H1 (cell line): ENCODE data around the gene DAPK2. TPM values are rescaled to one million over a fixed set of nuclear protein-coding genes. Genes with fewer than 3 reads are reported as not detected.

Source experiments
- CTCF ChIA-PET: fragments of 300-600 bp; sonication (Branson Sonifier 250); formaldehyde crosslinking; loops from one replicate; lab custom pipeline; 2021; ENCODE audit not compliant: partially characterized antibody; lab: Charles Lee
- POLR2A ChIA-PET: fragments of 300-600 bp; sonication (Branson Sonifier 250); formaldehyde crosslinking; loops from one replicate; lab custom pipeline; 2021; ENCODE audit warnings: inconsistent platforms; ENCODE audit not compliant: partially characterized antibody; lab: Charles Lee
- DNase-seq, 2 experiments: peaks; one replicate each; pipeline versions ENCODE4 v3.0.0 to v3.0.0-alpha.2; 2010 to 2022; ENCODE audit warnings: low spot score in 2 of 2, low read depth in 1 of 2, mixed read lengths in 1 of 2
- FAIRE-seq: peaks from 2 replicates; lab custom pipeline; 2011; peaks lifted over from hg19 to GRCh38; lab: Jason Lieb, UNC
- H2AFZ ChIP-seq: 2 replicates; pipeline ENCODE4 v1.8.1; 2012; ENCODE audit warnings: low read length, inconsistent platforms
- H2AK5ac ChIP-seq: 2 replicates; pipeline ENCODE4 v1.6.1; 2013; ENCODE audit warnings: low read depth, low read length
- H2BK120ac ChIP-seq: replicated peaks from 2 replicates; pipeline ENCODE3; 2013; ENCODE audit warnings: low read depth, low read length, inconsistent platforms
- H2BK12ac ChIP-seq: 2 replicates; pipeline ENCODE4 v1.6.1; 2013; ENCODE audit warnings: low read depth, low read length
- H2BK15ac ChIP-seq: 2 replicates; pipeline ENCODE4 v1.6.1; 2013; ENCODE audit warnings: low read length
- H2BK20ac ChIP-seq: 2 replicates; pipeline ENCODE4 v1.6.1; 2013; ENCODE audit warnings: low read length
- H2BK5ac ChIP-seq: 2 replicates; pipeline ENCODE4 v1.6.1; 2013; ENCODE audit warnings: low read depth, low read length
- H3K14ac ChIP-seq: 2 replicates; pipeline ENCODE4 v1.6.1; 2013; ENCODE audit warnings: inconsistent platforms; ENCODE audit not compliant: insufficient read length
- H3K18ac ChIP-seq: 2 replicates; pipeline ENCODE4 v1.6.1; 2013; ENCODE audit warnings: low read length; ENCODE audit errors: extremely low read depth
- H3K23ac ChIP-seq: 2 replicates; pipeline ENCODE4 v1.6.1; 2013; ENCODE audit warnings: inconsistent platforms; ENCODE audit not compliant: insufficient read length
- H3K23me2 ChIP-seq: 2 replicates; pipeline ENCODE4 v1.6.1; 2013; ENCODE audit warnings: low read depth, low read length
- H3K27ac ChIP-seq: 2 replicates; pipeline ENCODE4 v1.6.1; 2011; ENCODE audit warnings: low read depth, low read length, inconsistent platforms
- H3K27me3 ChIP-seq, 4 experiments: replicated peaks in 1 of 4; 1 replicate in 1 of 4; 2 replicates in 3 of 4; pipeline versions ENCODE4 v1.6.1 to v1.8.1; 2011 to 2013; ENCODE audit warnings: low read length in 3 of 4, mild to moderate bottlenecking in 3 of 4, inconsistent platforms in 2 of 4, mixed read lengths in 2 of 4, moderate library complexity in 1 of 4; ENCODE audit not compliant: control insufficient read depth in 3 of 4, insufficient read depth in 3 of 4; ENCODE audit errors: extremely low read depth in 1 of 4
- H3K36me3 ChIP-seq, 4 experiments: 2 replicates each; pipeline versions ENCODE4 v1.6.1 to v1.8.1; 2011 to 2013; ENCODE audit warnings: mild to moderate bottlenecking in 4 of 4, low read length in 3 of 4, moderate library complexity in 2 of 4, control low read depth in 1 of 4, inconsistent platforms in 1 of 4; ENCODE audit not compliant: insufficient read depth in 4 of 4, control insufficient read depth in 2 of 4
- H3K4ac ChIP-seq: replicated peaks from 2 replicates; pipeline ENCODE3; 2013; ENCODE audit warnings: low read length, low read depth, mixed read lengths, inconsistent platforms; ENCODE audit not compliant: insufficient read length
- H3K4me1 ChIP-seq, 4 experiments: replicated peaks in 1 of 4; 1 replicate in 1 of 4; 2 replicates in 3 of 4; pipeline versions ENCODE4 v1.6.1 to v1.8.1; 2011 to 2013; ENCODE audit warnings: low read length in 3 of 4, inconsistent platforms in 2 of 4, mixed read lengths in 1 of 4; ENCODE audit not compliant: insufficient read depth in 4 of 4, control insufficient read depth in 3 of 4
- H3K4me2 ChIP-seq, 2 experiments: 2 replicates each; pipeline versions ENCODE4 v1.6.1 to v1.8.1; 2011 to 2013; ENCODE audit warnings: low read depth in 2 of 2, low read length in 2 of 2, control low read depth in 1 of 2, inconsistent platforms in 1 of 2, mild to moderate bottlenecking in 1 of 2; ENCODE audit not compliant: insufficient read depth in 1 of 2
- H3K4me3 ChIP-seq, 4 experiments: fragments of 200-600, 300-600 bp in 1 of 4; sonication (generic), shearing (Covaris generic), sonication (Bioruptor Twin) in 1 of 4; 2 replicates each; pipeline versions ENCODE4 v1.5.1 to v1.8.1; 2011 to 2016; ENCODE audit warnings: low read length in 4 of 4, low read depth in 3 of 4, control low read depth in 2 of 4, inconsistent platforms in 2 of 4, mild to moderate bottlenecking in 2 of 4, mixed read lengths in 1 of 4, moderate library complexity in 1 of 4; ENCODE audit not compliant: insufficient read depth in 2 of 4; ENCODE audit errors: extremely low read depth in 1 of 4
- H3K56ac ChIP-seq: replicated peaks from 2 replicates; pipeline ENCODE3; 2013; ENCODE audit warnings: low read depth, mild to moderate bottlenecking, mixed read lengths, low read length, inconsistent platforms; ENCODE audit not compliant: insufficient read length
- H3K79me1 ChIP-seq: 2 replicates; pipeline ENCODE4 v1.6.1; 2013; ENCODE audit warnings: low read depth, low read length, control low read depth
- H3K79me2 ChIP-seq, 2 experiments: 2 replicates each; pipeline versions ENCODE4 v1.6.1 to v1.8.1; 2012 to 2013; ENCODE audit warnings: low read length in 2 of 2, mild to moderate bottlenecking in 2 of 2, inconsistent platforms in 1 of 2; ENCODE audit not compliant: insufficient read depth in 2 of 2, control insufficient read depth in 1 of 2
- H3K9ac ChIP-seq, 4 experiments: replicated peaks in 1 of 4; 1 replicate in 1 of 4; 2 replicates in 3 of 4; pipeline versions ENCODE4 v1.6.1 to v1.8.1; 2011 to 2013; ENCODE audit warnings: low read depth in 3 of 4, low read length in 3 of 4, control low read depth in 2 of 4, mild to moderate bottlenecking in 2 of 4, moderate library complexity in 2 of 4, inconsistent platforms in 1 of 4; ENCODE audit errors: extremely low read depth in 1 of 4
- H3K9me3 ChIP-seq, 2 experiments: 2 replicates each; pipeline versions ENCODE4 v1.6.1 to v1.8.1; 2012 to 2013; ENCODE audit warnings: mild to moderate bottlenecking in 2 of 2, moderate library complexity in 2 of 2, control low read depth in 1 of 2, inconsistent platforms in 1 of 2, low read depth in 1 of 2, low read length in 1 of 2, mixed read lengths in 1 of 2; ENCODE audit not compliant: insufficient read depth in 2 of 2
- H4K20me1 ChIP-seq, 2 experiments: replicated peaks in 1 of 2; 2 replicates each; pipeline versions ENCODE3 to v1.8.1; 2011 to 2013; ENCODE audit warnings: inconsistent platforms in 2 of 2, low read length in 2 of 2, mild to moderate bottlenecking in 1 of 2; ENCODE audit not compliant: insufficient read depth in 2 of 2, control insufficient read depth in 1 of 2
- H4K5ac ChIP-seq: 2 replicates; pipeline ENCODE4 v1.6.1; 2013; ENCODE audit warnings: low read length, low read depth, mixed read lengths, inconsistent platforms; ENCODE audit not compliant: insufficient read length
- H4K8ac ChIP-seq: 2 replicates; pipeline ENCODE4 v1.8.0; 2013; ENCODE audit warnings: mild to moderate bottlenecking, moderate library complexity, low read length, inconsistent platforms; ENCODE audit not compliant: insufficient read depth; ENCODE audit errors: extremely low read depth
- H4K91ac ChIP-seq: replicated peaks from 2 replicates; pipeline ENCODE3; 2013; ENCODE audit warnings: low read length, mixed read lengths, inconsistent platforms; ENCODE audit not compliant: insufficient read length
- ASH2L ChIP-seq: fragments of 200-600, 300-600 bp; sonication (generic); IDR thresholded peaks from one replicate; pipeline ENCODE4 v1.7.1; 2017; ENCODE audit warnings: low read length
- BCL11A ChIP-seq, 2 experiments: IDR thresholded peaks; one replicate each; pipeline ENCODE4 v1.6.1; 2011; ENCODE audit warnings: low read depth in 2 of 2, low read length in 2 of 2, mild to moderate bottlenecking in 2 of 2
- BRCA1 ChIP-seq: IDR thresholded peaks from 2 replicates; pipeline ENCODE4 v1.6.1; 2012; ENCODE audit warnings: low read depth, low read length, improper control_type of control experiment
- CTCF ChIP-seq, 3 experiments: IDR thresholded peaks; 1 replicate in 2 of 3; 2 replicates in 1 of 3; pipeline versions ENCODE4 v1.5.1 to v1.6.1; 2011; ENCODE audit warnings: low read length in 3 of 3, mild to moderate bottlenecking in 3 of 3, inconsistent platforms in 2 of 3, low read depth in 1 of 3, moderate library complexity in 1 of 3; ENCODE audit not compliant: insufficient read depth in 1 of 3; ENCODE audit errors: control extremely low read depth in 1 of 3
- EZH2 ChIP-seq: fragments of 200-600 bp; sonication (generic); IDR thresholded peaks from 2 replicates; pipeline ENCODE4 v1.7.1; 2012; ENCODE audit warnings: low read depth, mild to moderate bottlenecking, moderate library complexity, low read length, inconsistent platforms; ENCODE audit not compliant: severe bottlenecking
- HDAC2 ChIP-seq, 2 experiments: fragments of 300-600 bp in 1 of 2; sonication (generic) in 1 of 2; IDR thresholded peaks; 2 replicates each; pipeline ENCODE4 v1.6.1; 2011 to 2012; ENCODE audit warnings: low read depth in 2 of 2, low read length in 2 of 2, mild to moderate bottlenecking in 2 of 2, moderate library complexity in 2 of 2, borderline replicate concordance in 1 of 2, inconsistent platforms in 1 of 2
- KDM1A ChIP-seq: fragments of 200-600, 300-600 bp; sonication (generic); IDR thresholded peaks from 2 replicates; pipeline ENCODE4 v1.7.1; 2016; ENCODE audit warnings: mild to moderate bottlenecking, low read length, borderline replicate concordance
- MAX ChIP-seq: IDR thresholded peaks from 2 replicates; pipeline ENCODE4 v1.6.1; 2012; ENCODE audit warnings: inconsistent platforms
- SIRT6 ChIP-seq: IDR thresholded peaks from one replicate; pipeline ENCODE4 v1.7.1; 2012; ENCODE audit warnings: low read length, inconsistent platforms
- SP2 ChIP-seq: IDR thresholded peaks from 2 replicates; pipeline ENCODE4 v1.6.1; 2012; ENCODE audit warnings: mild to moderate bottlenecking, low read length, inconsistent platforms
- TAF1 ChIP-seq: IDR thresholded peaks from 2 replicates; pipeline ENCODE4 v1.6.1; 2011; ENCODE audit warnings: mild to moderate bottlenecking, low read depth, low read length
- WGBS, 2 experiments: shearing (Covaris generic) in 1 of 2; methylation state at CpG; one replicate each; pipeline versions ENCODE4 v1.1.6 to v1.1.7; 2013 to 2015; ENCODE audit warnings: low lambda C conversion rate in 2 of 2, mixed read lengths in 2 of 2, inconsistent platforms in 1 of 2, low coverage in 1 of 2, missing lambda C conversion rate in 1 of 2; ENCODE audit not compliant: insufficient replicate concordance in 2 of 2, insufficient coverage in 1 of 2, insufficient read length in 1 of 2; ENCODE audit errors: extremely low coverage in 1 of 2, missing lambda C conversion rate in 1 of 2; 5-methylcytosine and 5-hydroxymethylcytosine counted together
- polyA plus RNA-seq, 7 experiments: library from polyadenylated mRNA; depleted of rRNA in 3 of 7; stranded (reverse) in 5 of 7; unstranded in 2 of 7; fragments of >200 nt in 5 of 7; fragments of 200-250 nt in 2 of 7; gene quantifications; 1 replicate in 5 of 7; 2 replicates in 1 of 7; 4 replicates in 1 of 7; pipeline versions ENCODE4 v1.2.1 to v1.2.3, GENCODE V29; 2011 to 2013; ENCODE audit warnings: missing spikeins in 2 of 7, mixed read lengths in 2 of 7
- total RNA-seq: library from RNA; stranded (reverse); fragmentation: NEBNext Ultra II Directional; extraction: Animal tissue kit (Norgen Biotek cat#: 25700); gene quantifications from 2 replicates; pipeline ENCODE4 v1.2.1, GENCODE V29; 2021

The DAPK2 gene
- total and polyA plus RNA-seq, 2 of the 8 experiments (the other 6 are each of a cell fraction or from before 2014, with no cell fraction given): 1.8 to 2.9 TPM

- no peaks in the 10 kb centered on the region for H3K27me3 ChIP-seq
- H3K4me2 ChIP-seq: no peak overlapping the region
- no peak overlapping the region for H4K91ac ChIP-seq
- POLR2A ChIA-PET: no interaction called here
- no peaks in the 10 kb centered on the region; a peak in 2 of 7 replicates for H3K4me1 ChIP-seq
- no peak overlapping the region for H2BK20ac ChIP-seq
- H3K9ac ChIP-seq: no peak overlapping the region
- H3K23me2 ChIP-seq: no peaks in the 10 kb centered on the region
- no peak overlapping the region for H3K14ac ChIP-seq
- no peak overlapping the region for H3K23ac ChIP-seq
- no peak overlapping the region for H3K56ac ChIP-seq
- H3K79me2 ChIP-seq: no peaks in the 10 kb centered on the region
- H3K4me3 ChIP-seq: no peak overlapping the region
- CTCF ChIA-PET: interaction anchor here (0.9 to 3.0 kb wide), 3 partner anchors 9 to 23 kb away, joined by 3 to 6 read pairs (median 3); no protein-coding TSS in a partner anchor
- no peak overlapping the region for H3K27ac ChIP-seq
- no peak overlapping the region for H2BK120ac ChIP-seq
- no peak for FAIRE-seq
- no peak for DNase-seq
- H3K36me3 ChIP-seq: no peaks in the 10 kb centered on the region
- H4K20me1 ChIP-seq: no peaks in the 10 kb centered on the region
- H2AFZ ChIP-seq: no peak overlapping the region
- H3K18ac ChIP-seq: no peak overlapping the region
- 95% methylated on average over 8 of the region's 8 CpGs; no CpG with 5 or more reads in 1 of the 2 experiments for WGBS, 2 experiments
- no peak overlapping the region for H2AK5ac ChIP-seq
- no peak overlapping the region for H4K5ac ChIP-seq
- H3K4ac ChIP-seq: no peak overlapping the region
- H3K9me3 ChIP-seq: no peaks in the 10 kb centered on the region
- no peak overlapping the region for H4K8ac ChIP-seq
- no peak overlapping the region for H2BK15ac ChIP-seq
- H3K79me1 ChIP-seq: no peaks in the 10 kb centered on the region
- no peak overlapping the region for H2BK5ac ChIP-seq
- no peak overlapping the region for H2BK12ac ChIP-seq
- TF ChIP-seq HDAC2 (IDR thresholded peaks at IDR 0.05; ENCODE audit: borderline replicate concordance in 1 of 2, low read depth in 2 of 2, low read length in 2 of 2) (no peak), TAF1 (no peak), BRCA1 (no peak), MAX (no peak), EZH2 (no peak), BCL11A (IDR thresholded peaks at IDR 0.05; ENCODE audit: low read depth in 2 of 2, low read length in 2 of 2) (no peak), CTCF (IDR thresholded peaks at IDR 0.05; ENCODE audit: control extremely low read depth in 1 of 3, insufficient read depth in 1 of 3, low read depth in 1 of 3, low read length in 3 of 3) (no peak), ASH2L (no peak), SP2 (no peak), KDM1A (no peak), SIRT6 (no peak)
Measured at GRCh38 chr15:63902671-63903035, 143.6 kb downstream of the DAPK2 start.
